Neural cell (in vitro differentiated cells): ENCODE data around the gene PALM3. TPM values are rescaled to one million over a fixed set of nuclear protein-coding genes. Genes with fewer than 3 reads are reported as not detected.

Experiments
- H2AFZ ChIP-seq: fragments of 200-600, 300-800 bp; sonication (generic), shearing (Covaris generic); 2 replicates; pipeline ENCODE4 v1.6.0; 2014; ENCODE audit warnings: low read depth, mild to moderate bottlenecking, antibody characterized with exemption, low read length, moderate library complexity
- H3F3A ChIP-seq: fragments of 200-600 bp; shearing (Covaris generic); 2 replicates; pipeline ENCODE4 v1.6.1; 2016; ENCODE audit warnings: mild to moderate bottlenecking, moderate library complexity, mixed read lengths, antibody characterized with exemption, low read length; ENCODE audit not compliant: insufficient read depth, poor library complexity, severe bottlenecking
- H3K27ac ChIP-seq: fragments of 200-600, 300-800 bp; sonication (generic), shearing (Covaris generic); 2 replicates; pipeline ENCODE4 v1.5.1; 2014; ENCODE audit warnings: mild to moderate bottlenecking, low read length, moderate library complexity
- H3K27me3 ChIP-seq: fragments of 300-800, 200-600 bp; sonication (generic), shearing (Covaris generic); 2 replicates; pipeline ENCODE4 v1.6.0; 2014; ENCODE audit warnings: mild to moderate bottlenecking, low read depth, low read length, moderate library complexity; ENCODE audit not compliant: insufficient read depth
- H3K36me3 ChIP-seq: fragments of 300-800, 200-600 bp; sonication (generic), shearing (Covaris generic); 2 replicates; pipeline ENCODE4 v1.5.1; 2014; ENCODE audit warnings: mild to moderate bottlenecking, antibody characterized with exemption, low read length, moderate library complexity; ENCODE audit not compliant: insufficient read depth
- H3K4me2 ChIP-seq: fragments of 300-800, 200-600 bp; sonication (generic), shearing (Covaris generic); 2 replicates; pipeline ENCODE4 v1.6.0; 2014; ENCODE audit warnings: mild to moderate bottlenecking, low read length
- H3K4me3 ChIP-seq: fragments of 300-800, 200-600 bp; sonication (generic), shearing (Covaris generic); 2 replicates; pipeline ENCODE4 v1.5.1; 2014; ENCODE audit warnings: mild to moderate bottlenecking, low read length, moderate library complexity
- H3K79me2 ChIP-seq: fragments of 200-600 bp; shearing (Covaris generic); replicated peaks from 2 replicates; pipeline ENCODE4 v1.6.0; 2014; ENCODE audit warnings: mild to moderate bottlenecking, low read length, moderate library complexity; ENCODE audit not compliant: insufficient read depth
- H3K9ac ChIP-seq: fragments of 300-800, 200-600 bp; sonication (generic), shearing (Covaris generic); 2 replicates; pipeline ENCODE4 v1.6.1; 2016; ENCODE audit warnings: mild to moderate bottlenecking, low read length, mixed read lengths
- H3K9me2 ChIP-seq: fragments of 200-600 bp; shearing (Covaris generic); 2 replicates; pipeline ENCODE4 v1.6.1; 2016; ENCODE audit warnings: mild to moderate bottlenecking, low read length, mixed read lengths; ENCODE audit not compliant: insufficient read depth
- H3K9me3 ChIP-seq: fragments of 200-600, 300-800 bp; sonication (generic), shearing (Covaris generic); 2 replicates; pipeline ENCODE4 v1.6.1; 2016; ENCODE audit warnings: mild to moderate bottlenecking, mixed run types, low read length, moderate library complexity, mixed read lengths
- H4K20me1 ChIP-seq: fragments of 200-600 bp; shearing (Covaris generic); 2 replicates; pipeline ENCODE4 v1.6.1; 2016; ENCODE audit warnings: mild to moderate bottlenecking, mixed run types; ENCODE audit not compliant: insufficient read depth
- CTCF ChIP-seq: fragments of 450-650 bp; IDR thresholded peaks from 2 replicates; pipeline ENCODE4 v1.5.1; 2014; ENCODE audit warnings: antibody characterized with exemption, mild to moderate bottlenecking, moderate library complexity; ENCODE audit not compliant: poor library complexity, severe bottlenecking
- EP300 ChIP-seq: fragments of 450-650 bp; conservative IDR thresholded peaks from 2 replicates; pipeline ENCODE4 v1.6.1; 2014; ENCODE audit warnings: antibody characterized with exemption, mild to moderate bottlenecking, moderate library complexity; ENCODE audit not compliant: poor library complexity, severe bottlenecking
- EZH2 ChIP-seq: fragments of 200-600, 300-800 bp; shearing (Covaris generic), sonication (generic); IDR thresholded peaks from 2 replicates; pipeline ENCODE4 v1.6.1; 2014; ENCODE audit warnings: antibody characterized with exemption, low read length, borderline replicate concordance, mild to moderate bottlenecking; ENCODE audit not compliant: insufficient read depth, poor library complexity, severe bottlenecking
- MXI1 ChIP-seq: fragments of 450-650 bp; conservative IDR thresholded peaks from 2 replicates; pipeline ENCODE4 v1.6.1; 2014; ENCODE audit warnings: antibody characterized with exemption, mild to moderate bottlenecking; ENCODE audit not compliant: poor library complexity, severe bottlenecking
- POLR2AphosphoS5 ChIP-seq: IDR thresholded peaks from 2 replicates; pipeline ENCODE4 v1.6.1; 2012
- RAD21 ChIP-seq: fragments of 450-650 bp; conservative IDR thresholded peaks from 2 replicates; pipeline ENCODE4 v1.6.1; 2014; ENCODE audit warnings: antibody characterized with exemption, mild to moderate bottlenecking, moderate library complexity
- REST ChIP-seq: IDR thresholded peaks from 2 replicates; pipeline ENCODE4 v1.6.1; 2012; ENCODE audit warnings: borderline replicate concordance
- SMC3 ChIP-seq: fragments of 450-650 bp; conservative IDR thresholded peaks from 2 replicates; pipeline ENCODE4 v1.6.1; 2014; ENCODE audit warnings: antibody characterized with exemption, mild to moderate bottlenecking, moderate library complexity; ENCODE audit not compliant: poor library complexity
- TAF1 ChIP-seq: IDR thresholded peaks from 2 replicates; pipeline ENCODE4 v1.6.1; 2012; ENCODE audit warnings: low read depth
- polyA plus RNA-seq: library from polyadenylated mRNA; depleted of rRNA; stranded (reverse); fragments of >200 nt; gene quantifications from 2 replicates; pipeline ENCODE4 v1.2.3, GENCODE V29; 2014

PALM3 gene
- polyA plus RNA-seq, 1 donor from 2014 or later = 0.33 TPM

GRCh38 chr19:14063105-14063504 is 1.2 kb upstream of the PALM3 start:
- Histone ChIP-seq H3K9me2 (no peaks in the 10 kb centered on the region), H3K9ac (no peak overlapping the region), H4K20me1 (no peaks in the 10 kb centered on the region), H3K27me3 (peaks cover 16% of the 10 kb centered on the region), H3K79me2 (no peaks in the 10 kb centered on the region), H3F3A (no peaks in the 10 kb centered on the region), H2AFZ (no peak overlapping the region), H3K36me3 (no peaks in the 10 kb centered on the region), H3K27ac (no peak overlapping the region), H3K9me3 (no peaks in the 10 kb centered on the region), H3K4me2 (no peak overlapping the region), H3K4me3 (no peak overlapping the region)
- TF ChIP-seq SMC3 = no peak
- no peak for TF ChIP-seq EP300
- no peak for TF ChIP-seq CTCF
- no peak for TF ChIP-seq REST
- no peak for TF ChIP-seq TAF1
- no peak for TF ChIP-seq RAD21
- no peak for TF ChIP-seq EZH2
- TF ChIP-seq POLR2AphosphoS5 = no peak
- TF ChIP-seq MXI1 = no peak

DNA sequence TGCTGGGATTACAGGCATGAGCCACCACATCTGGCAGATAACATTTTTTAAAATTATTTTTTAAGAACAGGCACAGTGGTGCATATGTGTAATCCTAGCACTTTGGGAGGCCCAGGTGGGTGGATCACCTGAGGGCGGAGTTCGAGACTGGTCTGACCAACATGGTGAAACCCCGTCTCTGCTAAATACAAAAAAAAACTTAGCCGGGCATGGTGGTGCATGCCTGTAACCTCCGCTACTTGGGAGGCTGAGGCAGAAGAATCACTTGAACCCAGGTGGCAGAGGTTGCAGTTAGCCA is 631 bp upstream of the PALM3 start:
- Histone ChIP-seq H3F3A (no peaks in the 10 kb centered on the region), H3K9me2 (no peaks in the 10 kb centered on the region), H3K9me3 (no peaks in the 10 kb centered on the region), H3K27me3 (peaks cover 18% of the 10 kb centered on the region), H3K27ac (no peak overlapping the region), H4K20me1 (no peaks in the 10 kb centered on the region), H3K9ac (no peak overlapping the region), H2AFZ (no peak overlapping the region), H3K79me2 (no peaks in the 10 kb centered on the region), H3K4me2 (no peak overlapping the region), H3K36me3 (no peaks in the 10 kb centered on the region), H3K4me3 (no peak overlapping the region)
- TF ChIP-seq CTCF (no peak), EZH2 (no peak), SMC3 (no peak), REST (no peak), RAD21 (no peak), MXI1 (no peak), TAF1 (no peak), POLR2AphosphoS5 (no peak), EP300 (no peak)
